Pancreas (tissue), 10 donors: Measurements from ENCODE around the gene THAP3. TPM values are rescaled to one million over a fixed set of nuclear protein-coding genes. Genes with fewer than 3 reads are reported as not detected.

Experiments
- ATAC-seq, 4 donors: fragments of 200-7000 bp; cut with Tn5 transposase; one replicate each; pipeline versions ENCODE4 v1.8.0 to v1.9.1; 2020; ENCODE audit warnings: mild to moderate bottlenecking in 4 of 4, moderate library complexity in 4 of 4
- DNase-seq, 6 donors: peaks; one replicate each; pipeline ENCODE4 v3.0.0-alpha.2; 2020
- FAIRE-seq: peaks from 2 replicates; lab custom pipeline; 2012; peaks lifted over from hg19 to GRCh38; lab: Jason Lieb, UNC
- H3K27ac ChIP-seq, 4 donors: fragments of 200-600 bp; sonication (generic); 1 replicate in 3 of 4; 2 replicates in 1 of 4; pipeline versions ENCODE4 v1.5.0 to v1.8.0; 2020
- H3K27me3 ChIP-seq, 4 donors: fragments of 200-600 bp; one replicate each; pipeline ENCODE4 v1.8.0; 2021
- H3K36me3 ChIP-seq, 3 donors: fragments of 200-600 bp; sonication (generic) in 1 of 3; one replicate each; pipeline versions ENCODE4 v1.5.0 to v1.8.0; 2020 to 2021
- H3K4me1 ChIP-seq, 3 donors: fragments of 200-600 bp; one replicate each; pipeline ENCODE4 v1.8.0; 2021
- H3K4me3 ChIP-seq, 4 donors: fragments of 200-600 bp; sonication (generic) in 2 of 4; one replicate each; pipeline versions ENCODE4 v1.5.0 to v1.8.0; 2020 to 2021
- H3K9me3 ChIP-seq, 4 donors: fragments of 200-600 bp; one replicate each; pipeline ENCODE4 v1.8.0; 2021
- WGBS, 2 donors: extraction: QIAGEN DNeasy Blood & Tissue Kit; methylation state at CpG; one replicate each; pipeline ENCODE4 v1.1.7; 2013; 5-methylcytosine and 5-hydroxymethylcytosine counted together
- intact Hi-C, 3 donors: fragments of 100-400 bp; cut with DNase I; formaldehyde crosslinking; loops; one replicate each; pipeline versions ENCODE4 v1.11.1 to v1.14.2; 2022
- polyA plus RNA-seq, 2 donors: library from polyadenylated mRNA; stranded (reverse); fragments of 200-250 nt; gene quantifications; one replicate each; pipeline ENCODE4 v1.2.3, GENCODE V29; 2013
- total RNA-seq, 6 donors: library from RNA; stranded (reverse); fragmentation: NEBNext Ultra II Directional in 4 of 6; extraction: Animal tissue kit (Norgen Biotek cat#: 25700) in 4 of 6; gene quantifications; one replicate each; pipeline versions ENCODE4 v1.2.1 to v1.2.4, GENCODE V29; 2021 to 2023
- TF ChIP-seq, protein P1 (sequence below), 4 donors: fragments of 200-600 bp; sonication (generic) in 3 of 4; IDR thresholded peaks; one replicate each; pipeline versions ENCODE4 v1.5.0 to v1.8.0; 2021; ENCODE audit warnings: antibody characterized with exemption in 4 of 4
- donor health status: healthy with polysubstance abuse.
- donor health status: DM: no; HTN: no; CAD: no; lungs with moderate emphysema.
- donor health status: DM: no; HTN: no; CAD: no.
- donor health status: control.
- donor health status: control.
- donor health status: Bipolar disorder and iron deficiency.
- donor health status: DM: yes; HTN: yes; CAD: no.
- donor health status: DM: no; HTN: no; CAD: no.
- donor health status: DM: no; HTN: no; CAD: no.
- donor health status: DM: yes; HTN: yes; CAD: no.

The THAP3 gene
- total and polyA plus RNA-seq, 8 donors, result 6.9 to 28.0 (median 9.2) TPM

DNA sequence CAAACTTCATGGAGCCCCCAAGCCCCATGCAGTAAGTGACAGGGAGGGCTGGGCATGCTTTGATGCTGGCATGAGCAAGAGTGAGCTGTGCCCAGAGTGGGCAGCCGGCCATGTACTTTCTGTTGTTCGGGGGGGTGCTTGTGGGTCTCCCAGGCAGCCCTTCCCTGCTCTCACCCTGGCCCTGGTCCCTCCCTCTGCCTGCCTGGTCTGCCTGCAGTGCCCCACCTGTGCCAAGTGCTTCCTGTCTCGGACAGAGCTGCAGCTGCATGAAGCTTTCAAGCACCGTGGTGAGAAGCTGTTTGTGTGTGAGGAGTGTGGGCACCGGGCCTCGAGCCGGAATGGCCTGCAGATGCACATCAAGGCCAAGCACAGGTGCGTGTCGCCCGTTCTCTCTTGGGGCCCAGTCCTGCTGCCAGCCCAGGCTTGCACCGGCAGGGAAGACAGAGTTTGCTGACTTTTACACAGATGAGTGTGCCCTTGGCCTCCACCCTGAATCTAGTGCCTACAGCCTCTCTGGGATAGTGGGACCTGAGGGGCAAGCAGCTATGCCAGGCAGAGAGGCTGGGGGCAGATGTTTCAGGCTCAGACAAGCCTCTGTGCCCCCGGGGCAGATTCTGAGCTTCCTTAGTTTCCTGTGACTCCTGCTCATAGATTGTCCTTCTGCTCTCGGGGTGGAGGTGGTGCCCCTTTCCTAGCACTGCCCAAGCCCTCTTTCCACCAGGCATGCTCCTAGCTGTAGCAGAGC lies 37.2 kb upstream of the THAP3 start:
- FAIRE-seq (no peak), ATAC-seq (peak; percentile 26 to 74 (median 44)), DNase-seq (peak in 5 of 6 donors; percentile 55 to 86 (median 57))
- peaks cover 0 to 25% (median 22%) of the 10 kb centered on the region in 3 donors for H3K36me3 ChIP-seq
- peaks cover 5 to 13% (median 10%) of the 10 kb centered on the region in 3 donors for H3K4me1 ChIP-seq
- no peaks in the 10 kb centered on the region for H3K9me3 ChIP-seq
- H3K27ac ChIP-seq, result peak overlapping the region in 1 of 4 donors; percentile 17
- no peak overlapping the region for H3K4me3 ChIP-seq
- H3K27me3 ChIP-seq, result no peaks in the 10 kb centered on the region
- intact Hi-C loops, result no loop called here
- TF ChIP-seq, protein P1, sequence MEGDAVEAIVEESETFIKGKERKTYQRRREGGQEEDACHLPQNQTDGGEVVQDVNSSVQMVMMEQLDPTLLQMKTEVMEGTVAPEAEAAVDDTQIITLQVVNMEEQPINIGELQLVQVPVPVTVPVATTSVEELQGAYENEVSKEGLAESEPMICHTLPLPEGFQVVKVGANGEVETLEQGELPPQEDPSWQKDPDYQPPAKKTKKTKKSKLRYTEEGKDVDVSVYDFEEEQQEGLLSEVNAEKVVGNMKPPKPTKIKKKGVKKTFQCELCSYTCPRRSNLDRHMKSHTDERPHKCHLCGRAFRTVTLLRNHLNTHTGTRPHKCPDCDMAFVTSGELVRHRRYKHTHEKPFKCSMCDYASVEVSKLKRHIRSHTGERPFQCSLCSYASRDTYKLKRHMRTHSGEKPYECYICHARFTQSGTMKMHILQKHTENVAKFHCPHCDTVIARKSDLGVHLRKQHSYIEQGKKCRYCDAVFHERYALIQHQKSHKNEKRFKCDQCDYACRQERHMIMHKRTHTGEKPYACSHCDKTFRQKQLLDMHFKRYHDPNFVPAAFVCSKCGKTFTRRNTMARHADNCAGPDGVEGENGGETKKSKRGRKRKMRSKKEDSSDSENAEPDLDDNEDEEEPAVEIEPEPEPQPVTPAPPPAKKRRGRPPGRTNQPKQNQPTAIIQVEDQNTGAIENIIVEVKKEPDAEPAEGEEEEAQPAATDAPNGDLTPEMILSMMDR (IDR thresholded peaks at IDR 0.05), result no peak
- 21 to 26% methylated on average over 13 of the region's 13 CpGs for WGBS, 2 donors

DNA sequence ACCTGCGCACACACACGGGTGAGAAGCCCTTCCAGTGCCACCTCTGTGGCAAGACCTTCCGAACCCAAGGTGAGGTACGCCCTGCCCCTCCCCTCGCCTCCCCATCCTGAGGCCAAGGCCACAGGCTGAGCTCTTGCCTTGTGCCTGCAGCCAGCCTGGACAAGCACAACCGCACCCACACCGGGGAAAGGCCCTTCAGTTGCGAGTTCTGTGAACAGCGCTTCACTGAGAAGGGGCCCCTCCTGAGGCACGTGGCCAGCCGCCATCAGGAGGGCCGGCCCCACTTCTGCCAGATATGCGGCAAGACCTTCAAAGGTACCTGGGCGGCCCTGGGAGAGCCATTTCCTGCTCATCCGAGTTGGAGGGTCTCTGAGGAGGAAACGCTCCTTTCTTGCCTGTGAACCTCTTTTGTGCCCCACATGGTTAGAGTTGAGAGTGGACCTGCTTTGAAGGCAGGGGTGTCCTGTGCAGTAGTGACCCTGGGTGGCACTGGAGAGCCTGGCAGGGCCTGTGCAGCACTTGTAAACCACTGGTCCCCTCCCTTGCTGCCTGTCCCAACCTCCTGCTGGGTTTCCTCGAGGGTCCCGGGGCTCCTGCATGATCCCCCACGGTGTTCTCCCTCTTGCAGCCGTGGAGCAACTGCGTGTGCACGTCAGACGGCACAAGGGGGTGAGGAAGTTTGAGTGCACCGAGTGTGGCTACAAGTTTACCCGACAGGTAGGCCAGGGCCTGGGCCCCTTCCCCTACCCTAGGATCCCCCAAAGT lies 36.4 kb upstream of the THAP3 start:
- H3K4me1 ChIP-seq, result peaks cover 0 to 7% (median 4%) of the 10 kb centered on the region in 3 donors
- H3K9me3 ChIP-seq, result no peaks in the 10 kb centered on the region
- H3K36me3 ChIP-seq, result peaks cover 0 to 32% (median 30%) of the 10 kb centered on the region in 3 donors
- TF ChIP-seq, protein P1 (IDR thresholded peaks at IDR 0.05), result no peak
- no peak overlapping the region for H3K4me3 ChIP-seq
- peak in 2 of 6 donors; percentile 28 to 66 for DNase-seq
- H3K27ac ChIP-seq, result no peak overlapping the region
- intact Hi-C loops, result no loop called here
- 61 to 70% methylated on average over 25 of the region's 25 CpGs for WGBS, 2 donors
- peak in 2 of 4 donors; percentile 23 to 33 for ATAC-seq
- H3K27me3 ChIP-seq, result no peaks in the 10 kb centered on the region
- FAIRE-seq, result no peak

- DNase-seq, result peak in 1 of 6 donors; percentile 68
- no peak for FAIRE-seq
- Histone ChIP-seq H3K4me3 (no peak overlapping the region), H3K9me3 (no peaks in the 10 kb centered on the region), H3K27ac (no peak overlapping the region), H3K36me3 (peaks cover 5 to 39% (median 37%) of the 10 kb centered on the region in 3 donors), H3K4me1 (peaks cover 0 to 7% (median 4%) of the 10 kb centered on the region in 3 donors), H3K27me3 (no peaks in the 10 kb centered on the region)
- TF ChIP-seq, protein P1 (IDR thresholded peaks at IDR 0.05), result no peak
- ATAC-seq, result no peak
- 86 to 87% methylated on average over 24 of the region's 24 CpGs for WGBS, 2 donors
- intact Hi-C loops, result no loop called here
These were observed 35.7 kb upstream of the THAP3 start for GRCh38 chr1:6588893-6589520.

DNA sequence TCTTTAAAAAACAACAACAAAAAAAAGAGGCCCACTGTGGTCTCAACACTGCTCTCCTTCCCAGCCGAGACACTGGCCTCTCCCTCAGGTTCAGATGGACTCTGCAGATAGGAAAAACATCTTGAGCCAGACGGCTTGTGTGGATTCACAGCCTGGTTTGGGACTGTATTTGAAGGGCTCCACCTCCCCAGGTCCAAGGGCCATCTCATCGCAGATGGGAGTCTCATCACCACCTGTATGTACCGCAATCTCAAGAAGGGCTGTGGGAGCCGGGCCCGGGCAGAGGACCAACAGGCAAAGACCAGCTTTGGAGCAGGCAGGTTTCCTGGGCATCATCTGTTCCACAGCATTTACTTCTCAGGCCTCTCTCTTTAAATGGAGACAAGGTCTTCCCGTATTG lies 34.6 kb upstream of the THAP3 start:
- WGBS, 2 donors, result 80 to 83% methylated on average over 7 of the region's 7 CpGs
- Histone ChIP-seq H3K27me3 (no peaks in the 10 kb centered on the region), H3K4me1 (peaks cover 0 to 7% (median 4%) of the 10 kb centered on the region in 3 donors), H3K9me3 (no peaks in the 10 kb centered on the region), H3K4me3 (no peak overlapping the region), H3K36me3 (peaks cover 6 to 49% (median 45%) of the 10 kb centered on the region in 3 donors), H3K27ac (no peak overlapping the region)
- intact Hi-C loops, result loop anchor here in 1 of 3 donors (10.0 kb wide), 1 partner anchor 55 kb away; no protein-coding TSS in a partner anchor
- DNase-seq (no peak), ATAC-seq (no peak), FAIRE-seq (no peak)
- TF ChIP-seq, protein P1 (IDR thresholded peaks at IDR 0.05), result no peak
